Astrocyte of the hippocampus (primary cell): ENCODE results near the gene PLCB1.
"Not testable (repeated sequence)": the region's sequence is repeated elsewhere in the genome, so short reads cannot be mapped to it uniquely, and the experiment has no call there.

Experiments
- DNase-seq: peaks from one replicate; pipeline ENCODE4 v3.0.0; 2011; ENCODE audit warnings: low read depth, low spot score

The PLCB1 gene

GRCh38 chr20:8436938-8437337 is 304.9 kb downstream of the PLCB1 start:
- DNase-seq, result not testable (repeated sequence)

- DNase-seq, result no peak
These were observed 306.7 kb downstream of the PLCB1 start for GRCh38 chr20:8438748-8439147.

GRCh38 chr20:8443464-8444072 is 311.5 kb downstream of the PLCB1 start:
- DNase-seq, result no peak

GRCh38 chr20:8447262-8448120 is 315.4 kb downstream of the PLCB1 start:
- no peak for DNase-seq

- DNase-seq, result peak; percentile 41
These were observed 317.1 kb downstream of the PLCB1 start for GRCh38 chr20:8449123-8449522.

- DNase-seq, result peak; percentile 82
These were observed 322.2 kb downstream of the PLCB1 start for GRCh38 chr20:8454137-8454712.

- no peak for DNase-seq
These were observed 324.7 kb downstream of the PLCB1 start for GRCh38 chr20:8456765-8457164.

GRCh38 chr20:8457978-8458377 is 325.9 kb downstream of the PLCB1 start:
- DNase-seq, result no peak

- no peak for DNase-seq
These were observed 329.1 kb downstream of the PLCB1 start for GRCh38 chr20:8461186-8461585.

- no peak for DNase-seq
These were observed 332.3 kb downstream of the PLCB1 start for GRCh38 chr20:8464368-8464767.

GRCh38 chr20:8466781-8467180 is 334.7 kb downstream of the PLCB1 start:
- DNase-seq, result not testable (repeated sequence)

GRCh38 chr20:8470156-8470555 is 338.1 kb downstream of the PLCB1 start:
- no peak for DNase-seq

- DNase-seq, result no peak
These were observed 339.4 kb downstream of the PLCB1 start for GRCh38 chr20:8471465-8471864.

GRCh38 chr20:8473459-8473858 is 341.4 kb downstream of the PLCB1 start:
- DNase-seq, result peak; percentile 23

- no peak for DNase-seq
These were observed 342.1 kb downstream of the PLCB1 start for GRCh38 chr20:8474027-8474668.

GRCh38 chr20:8476021-8476420 is 344.0 kb downstream of the PLCB1 start:
- no peak for DNase-seq

- no peak for DNase-seq
These were observed 348.5 kb downstream of the PLCB1 start for GRCh38 chr20:8480597-8480996.

- DNase-seq, result no peak
These were observed 355.6 kb downstream of the PLCB1 start for GRCh38 chr20:8487696-8488095.

GRCh38 chr20:8489094-8489883 is 357.2 kb downstream of the PLCB1 start:
- no peak for DNase-seq

GRCh38 chr20:8490076-8490830 is 358.2 kb downstream of the PLCB1 start:
- no peak for DNase-seq

- no peak for DNase-seq
These were observed 360.1 kb downstream of the PLCB1 start for GRCh38 chr20:8492173-8492572.
